GM23338 (cell line): Measurements from ENCODE around the gene TNRC18. TPM values are rescaled to one million over a fixed set of nuclear protein-coding genes. Genes with fewer than 3 reads are reported as not detected.
"Not testable (repeated sequence)": the region's sequence is repeated elsewhere in the genome, so short reads cannot be mapped to it uniquely, and the experiment has no call there.

Experiments used
- ATAC-seq: fragments of 200-7000 bp; cut with Tn5 transposase; 3 replicates; pipeline ENCODE4 v1.9.1; 2020
- DNase-seq: peaks from one replicate; pipeline ENCODE4 v3.0.0-alpha.2; 2015; ENCODE audit warnings: low spot score
- H2AFZ ChIP-seq: fragments of 200-600 bp; sonication (generic); 2 replicates; pipeline ENCODE4 v1.8.0; 2016; ENCODE audit warnings: antibody characterized with exemption, mild to moderate bottlenecking, moderate library complexity
- H3F3A ChIP-seq: fragments of 200-600 bp; sonication (generic); replicated peaks from 2 replicates; pipeline ENCODE4 v1.8.0; 2017; ENCODE audit warnings: antibody characterized with exemption, mixed run types, low read depth
- H3K27ac ChIP-seq: fragments of 200-600 bp; sonication (generic); 2 replicates; pipeline ENCODE4 v1.6.1; 2016; ENCODE audit warnings: low read depth
- H3K27me3 ChIP-seq: fragments of 200-600 bp; sonication (generic); 2 replicates; pipeline ENCODE4 v1.8.0; 2016; ENCODE audit warnings: mild to moderate bottlenecking, mixed run types, moderate library complexity; ENCODE audit not compliant: insufficient read depth
- H3K36me3 ChIP-seq: fragments of 200-600 bp; sonication (generic); 2 replicates; pipeline ENCODE4 v1.8.0; 2016; ENCODE audit warnings: mild to moderate bottlenecking; ENCODE audit not compliant: insufficient read depth
- H3K4me1 ChIP-seq: fragments of 200-600 bp; sonication (generic); 2 replicates; pipeline ENCODE4 v1.8.0; 2016; ENCODE audit warnings: mild to moderate bottlenecking, moderate library complexity; ENCODE audit not compliant: insufficient read depth
- H3K4me2 ChIP-seq: fragments of 200-600 bp; sonication (generic); 2 replicates; pipeline ENCODE4 v1.7.1; 2017; ENCODE audit warnings: mixed run types
- H3K4me3 ChIP-seq: fragments of 200-600 bp; sonication (generic); 2 replicates; pipeline ENCODE4 v1.6.1; 2016; ENCODE audit warnings: mixed run types
- H3K79me2 ChIP-seq: fragments of 200-600 bp; sonication (generic); replicated peaks from 2 replicates; pipeline ENCODE4 v1.8.0; 2017; ENCODE audit warnings: mild to moderate bottlenecking; ENCODE audit not compliant: insufficient read depth
- H3K9me2 ChIP-seq: fragments of 200-600 bp; sonication (generic); 2 replicates; pipeline ENCODE4 v1.8.0; 2017; ENCODE audit not compliant: insufficient read depth
- H4K20me1 ChIP-seq: fragments of 200-600 bp; sonication (generic); replicated peaks from 2 replicates; pipeline ENCODE4 v1.8.0; 2017; ENCODE audit warnings: mild to moderate bottlenecking; ENCODE audit not compliant: insufficient read depth
- H3K27ac Mint-ChIP-seq: 2 replicates; pipeline ENCODE4 v1.8.0; 2020; ENCODE audit warnings: inconsistent platforms, mild to moderate bottlenecking, moderate library complexity, mixed read lengths
- H3K27me3 Mint-ChIP-seq: 3 replicates; pipeline ENCODE4 v1.8.0; 2022; ENCODE audit warnings: low read depth, mild to moderate bottlenecking, moderate library complexity, mixed read lengths, inconsistent platforms; ENCODE audit not compliant: insufficient read depth, poor library complexity
- H3K36me3 Mint-ChIP-seq: 3 replicates; pipeline ENCODE4 v1.8.0; 2021; ENCODE audit warnings: low read depth, mild to moderate bottlenecking, inconsistent platforms, moderate library complexity, mixed read lengths
- H3K4me1 Mint-ChIP-seq: 3 replicates; pipeline ENCODE4 v1.8.0; 2020; ENCODE audit warnings: mild to moderate bottlenecking, inconsistent platforms, mixed read lengths
- H3K4me3 Mint-ChIP-seq: 3 replicates; pipeline ENCODE4 v1.8.0; 2021; ENCODE audit warnings: moderate library complexity, mild to moderate bottlenecking, inconsistent platforms, mixed read lengths
- H3K9me3 Mint-ChIP-seq: 3 replicates; pipeline ENCODE4 v1.8.0; 2020; ENCODE audit warnings: moderate library complexity, mild to moderate bottlenecking, inconsistent platforms, mixed read lengths
- polyA plus RNA-seq: library from polyadenylated mRNA; unstranded; fragments of >200 nt; fragmentation: Nextera tagmentation; extraction: Ambion mirVana; gene quantifications from 2 replicates; pipeline ENCODE4 v1.2.1, GENCODE V29; 2016
- total RNA-seq: library from RNA; depleted of rRNA; stranded (reverse); fragments of >200 nt; shearing (Covaris generic); gene quantifications from 2 replicates; pipeline ENCODE4 v1.2.3, GENCODE V29; 2014; rRNA removed

Gene TNRC18
- total and polyA plus RNA-seq, 2 experiments from 2014 or later: 2.1 to 17.5 TPM

DNA sequence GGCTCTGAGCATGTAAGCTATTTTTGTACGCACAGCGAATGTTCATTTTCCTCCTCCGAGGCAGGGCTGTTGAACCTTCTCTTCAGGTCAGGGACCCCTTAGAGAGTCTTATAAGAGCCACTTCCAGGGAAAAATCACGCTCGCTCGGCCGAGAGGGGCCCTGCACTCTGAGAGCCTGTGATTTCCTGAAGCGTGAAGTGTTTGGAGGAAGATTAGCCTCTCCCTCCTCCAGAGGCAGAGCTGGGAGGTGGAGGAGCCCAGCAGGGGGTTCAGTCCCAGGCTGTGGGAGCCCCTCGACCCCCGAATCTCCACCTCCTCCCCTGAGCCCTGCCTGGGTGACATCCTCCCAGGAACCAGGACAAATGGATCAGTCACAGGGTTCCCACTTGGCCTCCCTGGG is 160.6 kb downstream of the TNRC18 start:
- DNase-seq, H2AFZ ChIP-seq, H3K4me1 ChIP-seq, H3K27me3 ChIP-seq, H3K4me3 ChIP-seq, H3K79me2 ChIP-seq, H3K4me3 Mint-ChIP-seq, H4K20me1 ChIP-seq, H3K27ac ChIP-seq, H3K36me3 ChIP-seq, H3F3A ChIP-seq, H3K27ac Mint-ChIP-seq, H3K4me2 ChIP-seq, H3K36me3 Mint-ChIP-seq, H3K9me3 Mint-ChIP-seq, H3K27me3 Mint-ChIP-seq, H3K9me2 ChIP-seq: not testable (repeated sequence)
- peaks cover 10% of the 10 kb centered on the region; the same call in 2 of the 3 replicates for H3K4me1 Mint-ChIP-seq
- peak; percentile 43 for ATAC-seq

DNA sequence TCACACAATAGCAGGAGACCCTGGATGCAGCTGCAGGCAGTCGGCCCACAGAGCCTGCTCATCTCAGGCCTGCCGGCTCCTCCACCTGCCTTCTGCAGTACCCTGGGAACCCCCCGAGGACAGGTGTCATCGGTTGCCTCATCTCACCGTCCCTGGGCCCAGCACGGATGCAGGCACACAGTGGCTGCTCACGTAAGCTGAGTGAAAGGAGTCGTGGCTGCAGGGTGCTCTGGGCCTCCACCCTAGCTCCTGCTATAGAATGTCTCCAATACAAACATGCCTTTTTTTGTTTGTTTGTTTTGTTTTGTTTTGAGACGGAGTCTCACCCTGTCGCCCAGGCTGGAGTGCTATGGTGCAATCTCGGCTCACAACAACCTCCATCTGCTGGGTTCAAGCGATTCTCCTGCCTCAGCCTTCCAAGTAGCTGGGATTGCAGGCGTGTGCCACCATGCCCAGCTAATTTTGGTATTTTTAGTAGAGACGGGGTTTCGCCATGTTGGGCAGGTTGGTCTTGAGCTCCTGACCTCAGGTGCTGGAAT is 163.0 kb downstream of the TNRC18 start:
- H3K27me3 ChIP-seq, H4K20me1 ChIP-seq, H3K27me3 Mint-ChIP-seq, DNase-seq, H3K4me3 Mint-ChIP-seq, H3K27ac Mint-ChIP-seq, H3K4me1 ChIP-seq, H3K36me3 ChIP-seq, H3K4me2 ChIP-seq, H2AFZ ChIP-seq, H3F3A ChIP-seq, H3K4me3 ChIP-seq, H3K79me2 ChIP-seq, H3K27ac ChIP-seq, H3K9me3 Mint-ChIP-seq, H3K36me3 Mint-ChIP-seq, H3K4me1 Mint-ChIP-seq, ATAC-seq, H3K9me2 ChIP-seq: not testable (repeated sequence)

Other genes starting within 250 kb of the TNRC18 start
- gene WIPI2, start 233.6 kb downstream of the TNRC18 start, total RNA-seq: 74.0 and 86.5 TPM in 2 replicates
- gene WIPI2, start 233.6 kb downstream of the TNRC18 start, polyA plus RNA-seq: 32.4 and 34.4 TPM in 2 replicates
- gene SLC29A4, start 140.9 kb downstream of the TNRC18 start, total RNA-seq: 8.1 and 8.8 TPM in 2 replicates
- 4.8 and 6.4 TPM in 2 replicates for gene SLC29A4, start 140.9 kb downstream of the TNRC18 start, polyA plus RNA-seq
- 18.1 and 21.8 TPM in 2 replicates for gene FBXL18, start 90.0 kb upstream of the TNRC18 start, total RNA-seq
- gene FBXL18, start 90.0 kb upstream of the TNRC18 start, polyA plus RNA-seq: 10.5 and 11.6 TPM in 2 replicates
- 6,061 and 6,196 TPM in 2 replicates for gene ACTB, start 106.8 kb upstream of the TNRC18 start, total RNA-seq
- 11,484 and 12,398 TPM in 2 replicates for gene ACTB, start 106.8 kb upstream of the TNRC18 start, polyA plus RNA-seq
- gene FSCN1, start 169.0 kb upstream of the TNRC18 start, total RNA-seq: 654 and 734 TPM in 2 replicates
- 135 and 146 TPM in 2 replicates for gene FSCN1, start 169.0 kb upstream of the TNRC18 start, polyA plus RNA-seq